Neuronal stem cell (in vitro differentiated cells): ENCODE data around the gene BCAS3.
"Not testable (repeated sequence)": the region's sequence is repeated elsewhere in the genome, so short reads cannot be mapped to it uniquely, and the experiment has no call there.

Experiments
- DNase-seq: peaks from one replicate; pipeline ENCODE4 v3.0.0-alpha.2; 2013; ENCODE audit warnings: low spot score
- H2AFZ ChIP-seq: one replicate; pipeline ENCODE4 v1.6.1; 2013; ENCODE audit warnings: mild to moderate bottlenecking, low read length, inconsistent platforms
- H2AK5ac ChIP-seq: 2 replicates; pipeline ENCODE4 v1.6.1; 2013; ENCODE audit warnings: low read depth, mild to moderate bottlenecking, inconsistent platforms, low read length, moderate library complexity, mixed read lengths
- H2BK120ac ChIP-seq: 2 replicates; pipeline ENCODE4 v1.6.1; 2013; ENCODE audit warnings: low read depth, mild to moderate bottlenecking, inconsistent platforms, low read length, moderate library complexity, mixed read lengths
- H2BK12ac ChIP-seq: one replicate; pipeline ENCODE4 v1.6.1; 2013; ENCODE audit warnings: low read length, inconsistent platforms
- H2BK15ac ChIP-seq: 2 replicates; pipeline ENCODE4 v1.6.1; 2013; ENCODE audit warnings: mild to moderate bottlenecking, low read length, inconsistent platforms, mixed read lengths
- H2BK5ac ChIP-seq: one replicate; pipeline ENCODE4 v1.6.1; 2013; ENCODE audit warnings: inconsistent platforms, mild to moderate bottlenecking, low read length, moderate library complexity
- H3K14ac ChIP-seq: one replicate; pipeline ENCODE4 v1.6.1; 2013; ENCODE audit warnings: low read length, inconsistent platforms
- H3K18ac ChIP-seq: 2 replicates; pipeline ENCODE4 v1.6.1; 2013; ENCODE audit warnings: low read length, inconsistent platforms
- H3K23ac ChIP-seq: 2 replicates; pipeline ENCODE4 v1.6.1; 2013; ENCODE audit warnings: low read depth, mild to moderate bottlenecking, mixed read lengths, low read length, inconsistent platforms; ENCODE audit not compliant: poor library complexity
- H3K27ac ChIP-seq: replicated peaks from 3 replicates; pipeline ENCODE4 v1.5.1; 2013; ENCODE audit warnings: low read length, inconsistent platforms
- H3K27me3 ChIP-seq, 3 experiments: 2 replicates each; pipeline ENCODE4 v1.6.1; 2013; ENCODE audit warnings: low read length in 3 of 3, mild to moderate bottlenecking in 2 of 3, inconsistent platforms in 1 of 3, low read depth in 1 of 3, mixed read lengths in 1 of 3, moderate library complexity in 1 of 3; ENCODE audit not compliant: control insufficient read depth in 3 of 3, insufficient read depth in 3 of 3
- H3K36me3 ChIP-seq, 2 donors: replicated peaks in 1 of 2; 2 replicates each; pipeline ENCODE4 v1.6.1; 2013; ENCODE audit warnings: low read length in 2 of 2; ENCODE audit not compliant: control insufficient read depth in 2 of 2, insufficient read depth in 2 of 2
- H3K4ac ChIP-seq: 2 replicates; pipeline ENCODE4 v1.6.1; 2013; ENCODE audit warnings: inconsistent platforms, mild to moderate bottlenecking, low read length, moderate library complexity
- H3K4me1 ChIP-seq, 2 donors: 1 replicate in 1 of 2; 2 replicates in 1 of 2; pipeline ENCODE4 v1.6.1; 2013; ENCODE audit warnings: low read length in 2 of 2, low read depth in 1 of 2; ENCODE audit not compliant: control insufficient read depth in 2 of 2, insufficient read depth in 1 of 2
- H3K4me2 ChIP-seq: one replicate; pipeline ENCODE4 v1.6.1; 2013; ENCODE audit warnings: mild to moderate bottlenecking, low read length, inconsistent platforms; ENCODE audit not compliant: insufficient read depth, poor library complexity, severe bottlenecking
- H3K4me3 ChIP-seq, 2 donors: 2 replicates each; pipeline ENCODE4 v1.5.1; 2013; ENCODE audit warnings: low read length in 2 of 2, mild to moderate bottlenecking in 2 of 2, inconsistent platforms in 1 of 2, moderate library complexity in 1 of 2
- H3K79me1 ChIP-seq: one replicate; pipeline ENCODE4 v1.6.1; 2013; ENCODE audit warnings: low read depth, mild to moderate bottlenecking, inconsistent platforms, low read length, moderate library complexity
- H3K9ac ChIP-seq: one replicate; pipeline ENCODE4 v1.6.1; 2013; ENCODE audit warnings: mild to moderate bottlenecking, low read depth, low read length, inconsistent platforms; ENCODE audit not compliant: poor library complexity
- H3K9me3 ChIP-seq, 2 donors: replicated peaks in 1 of 2; 2 replicates each; pipeline versions ENCODE3 to v1.6.1; 2013; ENCODE audit warnings: low read length in 2 of 2, mild to moderate bottlenecking in 2 of 2, inconsistent platforms in 1 of 2, low read depth in 1 of 2, mixed read lengths in 1 of 2, moderate library complexity in 1 of 2; ENCODE audit not compliant: control insufficient read depth in 2 of 2, insufficient read depth in 1 of 2
- H4K8ac ChIP-seq: one replicate; pipeline ENCODE4 v1.6.1; 2013; ENCODE audit warnings: low read depth, mild to moderate bottlenecking, inconsistent platforms, low read length, moderate library complexity
- H4K91ac ChIP-seq: one replicate; pipeline ENCODE4 v1.6.1; 2013; ENCODE audit warnings: low read length, low read depth, mild to moderate bottlenecking, inconsistent platforms; ENCODE audit not compliant: poor library complexity
- WGBS, 2 donors: extraction: QIAGEN DNeasy Blood & Tissue Kit; methylation state at CpG; one replicate each; pipeline ENCODE4 v1.1.7; 2013; ENCODE audit warnings: missing lambda C conversion rate in 2 of 2, mixed read lengths in 1 of 2; ENCODE audit not compliant: insufficient read length in 2 of 2, insufficient replicate concordance in 1 of 2; ENCODE audit errors: extremely low coverage in 2 of 2; 5-methylcytosine and 5-hydroxymethylcytosine counted together

The BCAS3 gene

GRCh38 chr17:61354895-61355874 is 677.5 kb downstream of the BCAS3 start:
- Histone ChIP-seq H2BK5ac (no peak overlapping the region), H2BK12ac (no peak overlapping the region)
- no CpG with 5 or more reads among the region's 10 CpGs for WGBS, 2 donors

GRCh38 chr17:61357061-61357460 is 679.4 kb downstream of the BCAS3 start:
- H3K4ac ChIP-seq, H3K4me3 ChIP-seq, H2AFZ ChIP-seq, H2BK15ac ChIP-seq, DNase-seq, H3K9ac ChIP-seq, H3K18ac ChIP-seq, H3K23ac ChIP-seq, H2AK5ac ChIP-seq, H2BK12ac ChIP-seq, H3K79me1 ChIP-seq, H2BK5ac ChIP-seq, H3K4me2 ChIP-seq, H3K27me3 ChIP-seq, H4K91ac ChIP-seq, H3K36me3 ChIP-seq, H3K14ac ChIP-seq, H3K9me3 ChIP-seq, H4K8ac ChIP-seq, H2BK120ac ChIP-seq, H3K27ac ChIP-seq: not testable (repeated sequence)
- WGBS, 2 donors: no CpG with 5 or more reads among the region's 3 CpGs
- H3K4me1 ChIP-seq: peaks cover 9 to 14% of the 10 kb centered on the region in 2 donors

More at GRCh38 chr17:61354895-61355874, 677.5 kb downstream of the BCAS3 start:
- no peak overlapping the region for H2AFZ ChIP-seq
- H3K14ac ChIP-seq: no peak overlapping the region
- no peak for DNase-seq
- no peak overlapping the region for H3K9ac ChIP-seq
- H4K91ac ChIP-seq: no peak overlapping the region
- no peak overlapping the region for H3K18ac ChIP-seq
- no peak overlapping the region for H4K8ac ChIP-seq
- H3K27me3 ChIP-seq: no peaks in the 10 kb centered on the region
- H3K36me3 ChIP-seq: no peaks in the 10 kb centered on the region
- H3K4ac ChIP-seq: no peak overlapping the region
- H3K27ac ChIP-seq: no peak overlapping the region
- no peak overlapping the region for H2BK120ac ChIP-seq
- no peak overlapping the region for H3K4me2 ChIP-seq
- no peak overlapping the region for H2BK15ac ChIP-seq
- H3K9me3 ChIP-seq: peaks cover 0 to 3% of the 10 kb centered on the region in 2 donors
- no peak overlapping the region for H3K4me3 ChIP-seq
- no peak overlapping the region for H2AK5ac ChIP-seq
- H3K4me1 ChIP-seq: peaks cover 9 to 14% of the 10 kb centered on the region in 2 donors
- H3K79me1 ChIP-seq: no peaks in the 10 kb centered on the region
- no peak overlapping the region for H3K23ac ChIP-seq

GRCh38 chr17:61359513-61359912 is 681.9 kb downstream of the BCAS3 start:
- not testable (repeated sequence) for H3K4me1 ChIP-seq, H3K4me2 ChIP-seq, H2BK12ac ChIP-seq, H2AFZ ChIP-seq, H2AK5ac ChIP-seq, H3K27me3 ChIP-seq, H2BK15ac ChIP-seq, H3K9ac ChIP-seq, H3K14ac ChIP-seq, H3K9me3 ChIP-seq, H3K4ac ChIP-seq, H4K8ac ChIP-seq, H3K79me1 ChIP-seq, H2BK120ac ChIP-seq, H3K36me3 ChIP-seq, DNase-seq, H3K27ac ChIP-seq, H3K18ac ChIP-seq, H4K91ac ChIP-seq, H3K4me3 ChIP-seq, H3K23ac ChIP-seq, H2BK5ac ChIP-seq
- no CpG with 5 or more reads among the region's 9 CpGs for WGBS, 2 donors

- no peak overlapping the region for H3K9ac ChIP-seq
- no peaks in the 10 kb centered on the region for H3K79me1 ChIP-seq
- no peak overlapping the region for H2BK12ac ChIP-seq
- H2BK15ac ChIP-seq: no peak overlapping the region
- H3K4me1 ChIP-seq: peaks cover 0 to 2% of the 10 kb centered on the region in 2 donors
- no peak overlapping the region for H3K4me3 ChIP-seq
- no peak overlapping the region for H3K4ac ChIP-seq
- H2BK5ac ChIP-seq: no peak overlapping the region
- no peaks in the 10 kb centered on the region for H3K9me3 ChIP-seq
- no peak overlapping the region for H2AK5ac ChIP-seq
- DNase-seq: no peak
- WGBS, 2 donors: no CpG with 5 or more reads among the region's 3 CpGs
- no peak overlapping the region for H4K8ac ChIP-seq
- no peak overlapping the region for H3K14ac ChIP-seq
- no peak overlapping the region for H3K18ac ChIP-seq
- no peak overlapping the region for H2AFZ ChIP-seq
- H3K27me3 ChIP-seq: no peaks in the 10 kb centered on the region
- no peak overlapping the region for H3K23ac ChIP-seq
- no peaks in the 10 kb centered on the region for H3K36me3 ChIP-seq
- H3K4me2 ChIP-seq: no peak overlapping the region
- no peak overlapping the region for H3K27ac ChIP-seq
- no peak overlapping the region for H4K91ac ChIP-seq
- H2BK120ac ChIP-seq: no peak overlapping the region
These were observed 682.8 kb downstream of the BCAS3 start for GRCh38 chr17:61360318-61360943.
